ENCODE data around the gene ST3GAL2. TPM values are rescaled to one million over a fixed set of nuclear protein-coding genes. Genes with fewer than 3 reads are reported as not detected.

The ST3GAL2 gene
- total and polyA plus RNA-seq, 10 of the 15 experiments (the other 5 are each of a cell fraction or from before 2014, with no cell fraction given): 0.95 to 61.7 (median 25.9) TPM

DNA sequence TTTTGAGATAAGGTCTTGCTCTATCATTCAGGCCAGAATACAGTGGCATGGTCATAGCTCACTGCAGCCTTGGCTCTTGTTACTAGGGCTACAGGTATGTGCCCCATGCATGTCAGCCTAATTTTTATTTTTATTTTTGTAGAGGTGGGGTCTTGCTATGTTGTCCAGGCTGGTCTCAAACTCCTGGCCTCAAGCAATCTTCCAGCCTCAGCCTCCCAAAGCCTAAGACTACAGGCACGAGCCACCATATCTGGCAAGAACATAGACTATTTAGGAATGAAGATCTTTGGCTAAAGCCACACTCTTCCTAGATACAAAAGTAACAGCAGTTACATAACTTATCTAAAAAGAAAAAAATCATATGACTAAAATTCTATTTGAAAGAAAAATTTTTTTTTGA is 107.8 kb downstream of the ST3GAL2 start (continued):
- TF ChIP-seq, protein P1, sequence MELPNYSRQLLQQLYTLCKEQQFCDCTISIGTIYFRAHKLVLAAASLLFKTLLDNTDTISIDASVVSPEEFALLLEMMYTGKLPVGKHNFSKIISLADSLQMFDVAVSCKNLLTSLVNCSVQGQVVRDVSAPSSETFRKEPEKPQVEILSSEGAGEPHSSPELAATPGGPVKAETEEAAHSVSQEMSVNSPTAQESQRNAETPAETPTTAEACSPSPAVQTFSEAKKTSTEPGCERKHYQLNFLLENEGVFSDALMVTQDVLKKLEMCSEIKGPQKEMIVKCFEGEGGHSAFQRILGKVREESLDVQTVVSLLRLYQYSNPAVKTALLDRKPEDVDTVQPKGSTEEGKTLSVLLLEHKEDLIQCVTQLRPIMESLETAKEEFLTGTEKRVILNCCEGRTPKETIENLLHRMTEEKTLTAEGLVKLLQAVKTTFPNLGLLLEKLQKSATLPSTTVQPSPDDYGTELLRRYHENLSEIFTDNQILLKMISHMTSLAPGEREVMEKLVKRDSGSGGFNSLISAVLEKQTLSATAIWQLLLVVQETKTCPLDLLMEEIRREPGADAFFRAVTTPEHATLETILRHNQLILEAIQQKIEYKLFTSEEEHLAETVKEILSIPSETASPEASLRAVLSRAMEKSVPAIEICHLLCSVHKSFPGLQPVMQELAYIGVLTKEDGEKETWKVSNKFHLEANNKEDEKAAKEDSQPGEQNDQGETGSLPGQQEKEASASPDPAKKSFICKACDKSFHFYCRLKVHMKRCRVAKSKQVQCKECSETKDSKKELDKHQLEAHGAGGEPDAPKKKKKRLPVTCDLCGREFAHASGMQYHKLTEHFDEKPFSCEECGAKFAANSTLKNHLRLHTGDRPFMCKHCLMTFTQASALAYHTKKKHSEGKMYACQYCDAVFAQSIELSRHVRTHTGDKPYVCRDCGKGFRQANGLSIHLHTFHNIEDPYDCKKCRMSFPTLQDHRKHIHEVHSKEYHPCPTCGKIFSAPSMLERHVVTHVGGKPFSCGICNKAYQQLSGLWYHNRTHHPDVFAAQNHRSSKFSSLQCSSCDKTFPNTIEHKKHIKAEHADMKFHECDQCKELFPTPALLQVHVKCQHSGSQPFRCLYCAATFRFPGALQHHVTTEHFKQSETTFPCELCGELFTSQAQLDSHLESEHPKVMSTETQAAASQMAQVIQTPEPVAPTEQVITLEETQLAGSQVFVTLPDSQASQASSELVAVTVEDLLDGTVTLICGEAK (IDR thresholded peaks at IDR 0.05; ENCODE audit: borderline replicate concordance): no peak
- TF ChIP-seq SUZ12 (IDR thresholded peaks at IDR 0.05; ENCODE audit: unreplicated experiment) (no peak), NR2C1 (IDR thresholded peaks at IDR 0.05) (no peak), ATF7 (IDR thresholded peaks at IDR 0.05; ENCODE audit: low read depth) (no peak), RCOR1 (conservative IDR thresholded peaks at IDR 0.05; ENCODE audit: low read depth, low read length) (no peak), TAF1 (IDR thresholded peaks at IDR 0.05; ENCODE audit: borderline replicate concordance, low read depth, low read length) (no peak), ASH2L (IDR thresholded peaks at IDR 0.05; ENCODE audit: borderline replicate concordance, low read depth) (no peak), RAD21 (IDR thresholded peaks at IDR 0.05; ENCODE audit: insufficient read depth, low read depth, low read length) (no peak), SIN3A (IDR thresholded peaks at IDR 0.05; ENCODE audit: low read depth, low read length) (no peak), BHLHE40 (IDR thresholded peaks at IDR 0.05; ENCODE audit: borderline replicate concordance in 1 of 2, low read depth in 2 of 2, low read length in 1 of 2) (no peak), POU2F2 (IDR thresholded peaks at IDR 0.05; ENCODE audit: borderline replicate concordance, low read depth, low read length) (no peak)

Small RNA genes lying within 50 kb of the gene (small RNA-seq; reads per million reads assigned to genes)
- 1.2 reads per million, percentile 40 among the genes with 10 or more reads in this experiment for gene RNU6-23P
- not detected for gene RPS27P26

Other genes starting within 250 kb of the ST3GAL2 start
Only the 7 nearest of the 9 such genes appear.
- 27.5 and 28.3 TPM in 2 replicates for gene EXOSC6, start 187.2 kb downstream of the ST3GAL2 start, total RNA-seq (2014; rRNA removed)
- gene EXOSC6, start 187.2 kb downstream of the ST3GAL2 start, total RNA-seq (2014; rRNA removed; fragmentation: Illumina TruSeq; extraction: Trizol): 14.7 and 15.4 TPM in 2 replicates
- 23.6 and 24.8 TPM in 2 replicates for gene EXOSC6, start 187.2 kb downstream of the ST3GAL2 start, total RNA-seq (2021)
- 9.6 and 11.1 TPM in 2 replicates for gene EXOSC6, start 187.2 kb downstream of the ST3GAL2 start, polyA plus RNA-seq (2011; rRNA removed)
- 10.6 and 11.8 TPM in 2 replicates for gene EXOSC6, start 187.2 kb downstream of the ST3GAL2 start, polyA plus RNA-seq (2014; fragmentation: Illumina TruSeq; extraction: Trizol)
- gene EXOSC6, start 187.2 kb downstream of the ST3GAL2 start, polyA plus RNA-seq (2014; fragmentation: Nextera tagmentation; extraction: Ambion mirVana): 1 to 10 TPM; 8.2 to 9.0 TPM
- gene EXOSC6, start 187.2 kb downstream of the ST3GAL2 start, polyA plus RNA-seq (2014; rRNA removed): 17.3 and 19.1 TPM in 2 replicates
- 10 to 100 TPM; 13.5 to 17.6 TPM for gene EXOSC6, start 187.2 kb downstream of the ST3GAL2 start, polyA plus RNA-seq (2016; fragmentation: Nextera tagmentation; extraction: Ambion mirVana)
- gene AARS1, start 149.6 kb downstream of the ST3GAL2 start, total RNA-seq (2014; rRNA removed): 96.0 and 96.5 TPM in 2 replicates
- 62.7 and 64.0 TPM in 2 replicates for gene AARS1, start 149.6 kb downstream of the ST3GAL2 start, total RNA-seq (2014; rRNA removed; fragmentation: Illumina TruSeq; extraction: Trizol)
- 101 and 107 TPM in 2 replicates for gene AARS1, start 149.6 kb downstream of the ST3GAL2 start, total RNA-seq (2021)
- gene AARS1, start 149.6 kb downstream of the ST3GAL2 start, polyA plus RNA-seq (2011; rRNA removed): 79.0 and 97.9 TPM in 2 replicates
- gene AARS1, start 149.6 kb downstream of the ST3GAL2 start, polyA plus RNA-seq (2014; fragmentation: Illumina TruSeq; extraction: Trizol): 86.4 and 98.5 TPM in 2 replicates
- gene AARS1, start 149.6 kb downstream of the ST3GAL2 start, polyA plus RNA-seq (2014; fragmentation: Nextera tagmentation; extraction: Ambion mirVana): 10 to 100 TPM; 21.5 to 47.7 TPM
- 78.8 and 82.9 TPM in 2 replicates for gene AARS1, start 149.6 kb downstream of the ST3GAL2 start, polyA plus RNA-seq (2014; rRNA removed)
- 100 to 1,000 TPM; 139 to 143 TPM for gene AARS1, start 149.6 kb downstream of the ST3GAL2 start, polyA plus RNA-seq (2016; fragmentation: Nextera tagmentation; extraction: Ambion mirVana)
- gene DDX19B, start 139.9 kb downstream of the ST3GAL2 start, total RNA-seq (2014; rRNA removed): 42.0 and 44.6 TPM in 2 replicates
- gene DDX19B, start 139.9 kb downstream of the ST3GAL2 start, total RNA-seq (2014; rRNA removed; fragmentation: Illumina TruSeq; extraction: Trizol): 34.2 and 37.7 TPM in 2 replicates
- gene DDX19B, start 139.9 kb downstream of the ST3GAL2 start, total RNA-seq (2021): 38.5 and 40.4 TPM in 2 replicates
- 23.4 and 45.1 TPM in 2 replicates for gene DDX19B, start 139.9 kb downstream of the ST3GAL2 start, polyA plus RNA-seq (2011; rRNA removed)
- gene DDX19B, start 139.9 kb downstream of the ST3GAL2 start, polyA plus RNA-seq (2014; fragmentation: Illumina TruSeq; extraction: Trizol): 69.1 and 81.8 TPM in 2 replicates
- gene DDX19B, start 139.9 kb downstream of the ST3GAL2 start, polyA plus RNA-seq (2014; fragmentation: Nextera tagmentation; extraction: Ambion mirVana): 10 to 100 TPM; 14.1 to 17.6 TPM
- gene DDX19B, start 139.9 kb downstream of the ST3GAL2 start, polyA plus RNA-seq (2014; rRNA removed): 33.2 and 38.7 TPM in 2 replicates
- gene DDX19B, start 139.9 kb downstream of the ST3GAL2 start, polyA plus RNA-seq (2016; fragmentation: Nextera tagmentation; extraction: Ambion mirVana): 10 to 100 TPM; 54.8 to 55.2 TPM
- 41.9 and 42.0 TPM in 2 replicates for gene DDX19A, start 92.2 kb downstream of the ST3GAL2 start, total RNA-seq (2014; rRNA removed)
- 38.6 and 42.5 TPM in 2 replicates for gene DDX19A, start 92.2 kb downstream of the ST3GAL2 start, total RNA-seq (2014; rRNA removed; fragmentation: Illumina TruSeq; extraction: Trizol)
- 32.1 and 33.9 TPM in 2 replicates for gene DDX19A, start 92.2 kb downstream of the ST3GAL2 start, total RNA-seq (2021)
- 31.8 and 38.0 TPM in 2 replicates for gene DDX19A, start 92.2 kb downstream of the ST3GAL2 start, polyA plus RNA-seq (2011; rRNA removed)
- 40.3 and 50.6 TPM in 2 replicates for gene DDX19A, start 92.2 kb downstream of the ST3GAL2 start, polyA plus RNA-seq (2014; fragmentation: Illumina TruSeq; extraction: Trizol)
- 10 to 100 TPM; 19.5 to 20.7 TPM for gene DDX19A, start 92.2 kb downstream of the ST3GAL2 start, polyA plus RNA-seq (2014; fragmentation: Nextera tagmentation; extraction: Ambion mirVana)
- 44.1 and 46.3 TPM in 2 replicates for gene DDX19A, start 92.2 kb downstream of the ST3GAL2 start, polyA plus RNA-seq (2014; rRNA removed)
- gene DDX19A, start 92.2 kb downstream of the ST3GAL2 start, polyA plus RNA-seq (2016; fragmentation: Nextera tagmentation; extraction: Ambion mirVana): 10 to 100 TPM; 51.9 to 56.9 TPM
- 12.9 and 13.5 TPM in 2 replicates for gene FCSK, start 15.5 kb upstream of the ST3GAL2 start, total RNA-seq (2014; rRNA removed)
- gene FCSK, start 15.5 kb upstream of the ST3GAL2 start, total RNA-seq (2014; rRNA removed; fragmentation: Illumina TruSeq; extraction: Trizol): 5.0 and 5.4 TPM in 2 replicates
- gene FCSK, start 15.5 kb upstream of the ST3GAL2 start, total RNA-seq (2021): 17.6 and 18.7 TPM in 2 replicates
- gene FCSK, start 15.5 kb upstream of the ST3GAL2 start, polyA plus RNA-seq (2011; rRNA removed): 5.1 and 9.5 TPM in 2 replicates
- 2.8 and 6.2 TPM in 2 replicates for gene FCSK, start 15.5 kb upstream of the ST3GAL2 start, polyA plus RNA-seq (2014; fragmentation: Illumina TruSeq; extraction: Trizol)
- gene FCSK, start 15.5 kb upstream of the ST3GAL2 start, polyA plus RNA-seq (2014; fragmentation: Nextera tagmentation; extraction: Ambion mirVana): 1 to 10 TPM in 1 of 2 experiments, under 1 TPM in 1; 0.60 to 1.5 TPM
- gene FCSK, start 15.5 kb upstream of the ST3GAL2 start, polyA plus RNA-seq (2014; rRNA removed): 13.6 and 15.7 TPM in 2 replicates
- 1 to 10 TPM; 5.8 to 8.5 TPM for gene FCSK, start 15.5 kb upstream of the ST3GAL2 start, polyA plus RNA-seq (2016; fragmentation: Nextera tagmentation; extraction: Ambion mirVana)
- gene COG4, start 84.5 kb upstream of the ST3GAL2 start, total RNA-seq (2014; rRNA removed): 32.0 and 33.9 TPM in 2 replicates
- 26.2 and 26.6 TPM in 2 replicates for gene COG4, start 84.5 kb upstream of the ST3GAL2 start, total RNA-seq (2014; rRNA removed; fragmentation: Illumina TruSeq; extraction: Trizol)
- gene COG4, start 84.5 kb upstream of the ST3GAL2 start, total RNA-seq (2021): 39.0 and 51.5 TPM in 2 replicates
- gene COG4, start 84.5 kb upstream of the ST3GAL2 start, polyA plus RNA-seq (2011; rRNA removed): 31.8 and 35.3 TPM in 2 replicates
- gene COG4, start 84.5 kb upstream of the ST3GAL2 start, polyA plus RNA-seq (2014; fragmentation: Illumina TruSeq; extraction: Trizol): 22.3 and 25.0 TPM in 2 replicates
- gene COG4, start 84.5 kb upstream of the ST3GAL2 start, polyA plus RNA-seq (2014; fragmentation: Nextera tagmentation; extraction: Ambion mirVana): 1 to 10 TPM; 7.0 to 8.9 TPM
- gene COG4, start 84.5 kb upstream of the ST3GAL2 start, polyA plus RNA-seq (2014; rRNA removed): 32.0 and 32.2 TPM in 2 replicates
- gene COG4, start 84.5 kb upstream of the ST3GAL2 start, polyA plus RNA-seq (2016; fragmentation: Nextera tagmentation; extraction: Ambion mirVana): 10 to 100 TPM; 56.4 to 57.7 TPM
- gene SF3B3, start 84.7 kb upstream of the ST3GAL2 start, total RNA-seq (2014; rRNA removed): 200 and 224 TPM in 2 replicates
- 172 and 195 TPM in 2 replicates for gene SF3B3, start 84.7 kb upstream of the ST3GAL2 start, total RNA-seq (2014; rRNA removed; fragmentation: Illumina TruSeq; extraction: Trizol)
- 416 and 453 TPM in 2 replicates for gene SF3B3, start 84.7 kb upstream of the ST3GAL2 start, total RNA-seq (2021)
- gene SF3B3, start 84.7 kb upstream of the ST3GAL2 start, polyA plus RNA-seq (2011; rRNA removed): 102 and 184 TPM in 2 replicates
- gene SF3B3, start 84.7 kb upstream of the ST3GAL2 start, polyA plus RNA-seq (2014; fragmentation: Illumina TruSeq; extraction: Trizol): 349 and 362 TPM in 2 replicates
- gene SF3B3, start 84.7 kb upstream of the ST3GAL2 start, polyA plus RNA-seq (2014; fragmentation: Nextera tagmentation; extraction: Ambion mirVana): 100 to 1,000 TPM; 151 to 206 TPM
- 134 and 139 TPM in 2 replicates for gene SF3B3, start 84.7 kb upstream of the ST3GAL2 start, polyA plus RNA-seq (2014; rRNA removed)
- 100 to 1,000 TPM; 431 to 432 TPM for gene SF3B3, start 84.7 kb upstream of the ST3GAL2 start, polyA plus RNA-seq (2016; fragmentation: Nextera tagmentation; extraction: Ambion mirVana)

Measured in GM12878 (cell line).